GM06990 (cell line): Measurements from ENCODE around the gene PCDHA9.
"Not testable (repeated sequence)": the region's sequence is repeated elsewhere in the genome, so short reads cannot be mapped to it uniquely, and the experiment has no call there.

Experiments
- DNase-seq: peaks from one replicate; pipeline ENCODE4 v3.0.0-alpha.2; 2011; ENCODE audit not compliant: insufficient read length; ENCODE audit errors: extremely low read depth
- H3K27me3 ChIP-seq: replicated peaks from 2 replicates; pipeline ENCODE4 v1.6.0; 2011; ENCODE audit warnings: low read length; ENCODE audit not compliant: control insufficient read depth, insufficient read depth
- H3K36me3 ChIP-seq: 2 replicates; pipeline ENCODE4 v1.5.1; 2011; ENCODE audit warnings: low read length; ENCODE audit not compliant: control insufficient read depth, insufficient read depth
- H3K4me3 ChIP-seq: replicated peaks from 2 replicates; pipeline ENCODE4 v1.5.1; 2011; ENCODE audit warnings: low read depth, mild to moderate bottlenecking, control low read depth, low read length
- CTCF ChIP-seq: IDR thresholded peaks from 2 replicates; pipeline ENCODE4 v1.5.1; 2011; ENCODE audit warnings: low read length, control low read depth, mild to moderate bottlenecking, inconsistent platforms; ENCODE audit not compliant: insufficient read depth, poor library complexity, severe bottlenecking

Gene PCDHA9

GRCh38 chr5:140828362-140828737 lies 19.8 kb upstream of the PCDHA9 start:
- no peak for TF ChIP-seq CTCF
- DNase-seq = no peak
- H3K36me3 ChIP-seq = no peaks in the 10 kb centered on the region
- H3K27me3 ChIP-seq = no peaks in the 10 kb centered on the region
- H3K4me3 ChIP-seq = no peak overlapping the region

GRCh38 chr5:140829511-140830501 lies 18.4 kb upstream of the PCDHA9 start:
- not testable (repeated sequence) for DNase-seq, H3K36me3 ChIP-seq, H3K27me3 ChIP-seq, H3K4me3 ChIP-seq

- H3K27me3 ChIP-seq = no peaks in the 10 kb centered on the region
- H3K36me3 ChIP-seq = no peaks in the 10 kb centered on the region
- H3K4me3 ChIP-seq = no peak within 1 kb of the TSS
- DNase-seq = no peak
- TF ChIP-seq CTCF = no peak
These were observed 14.2 kb upstream of the PCDHA9 start, which contains the start of gene PCDHA7 for GRCh38 chr5:140833993-140834392. TSS of gene PCDHA7 (plus strand) at chr5:140834269. CDS start at chr5:140834384, 115 bp downstream.

- not testable (repeated sequence) for H3K4me3 ChIP-seq, H3K36me3 ChIP-seq, DNase-seq, H3K27me3 ChIP-seq
These were observed 13.7 kb upstream of the PCDHA9 start for GRCh38 chr5:140834439-140835008.

- no peak for DNase-seq
- Histone ChIP-seq H3K4me3 (no peak overlapping the region), H3K36me3 (no peaks in the 10 kb centered on the region), H3K27me3 (no peaks in the 10 kb centered on the region)
- TF ChIP-seq CTCF = no peak
These were observed 12.3 kb upstream of the PCDHA9 start for GRCh38 chr5:140835622-140836510.

GRCh38 chr5:140840978-140841962 lies 6.9 kb upstream of the PCDHA9 start, which contains the start of gene PCDHA8:
TSS of gene PCDHA8 (plus strand) at chr5:140841187. CDS start at chr5:140841322, 135 bp downstream.
- Histone ChIP-seq H3K4me3 (no peak within 1 kb of the TSS), H3K36me3 (no peaks in the 10 kb centered on the region), H3K27me3 (no peaks in the 10 kb centered on the region)
- peak; percentile 20 for TF ChIP-seq CTCF
- DNase-seq = no peak
